ENCODE data around the gene PDGFC.
A peak's percentile ranks its signal among the peaks of the same experiment; 100 is the strongest.

DNA sequence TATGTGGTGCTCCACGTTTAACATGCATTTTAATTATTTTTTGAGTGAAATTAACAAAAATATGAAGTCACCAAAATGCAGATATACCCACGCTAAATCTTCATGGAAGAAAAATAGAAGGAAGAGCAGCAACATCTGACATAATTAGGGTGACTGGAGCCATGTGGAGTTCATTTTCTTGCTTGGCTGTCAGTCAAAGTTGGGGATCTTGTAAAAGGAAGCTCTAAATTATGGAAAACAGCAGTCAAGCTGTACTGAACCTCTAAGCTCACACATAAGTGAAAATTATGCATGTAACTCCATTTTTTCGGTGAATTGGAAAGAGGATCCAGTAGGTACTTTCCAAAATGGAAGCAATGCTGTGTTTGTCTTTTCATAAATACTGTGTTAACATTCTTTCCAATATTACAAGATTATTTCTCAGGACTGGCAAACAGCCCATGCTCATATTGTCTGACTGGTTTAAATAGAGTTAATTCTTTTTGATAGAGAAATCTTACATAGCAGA, 9.7 kb upstream of the PDGFC start:
- no peak for TF ChIP-seq FOXK2 (IDR thresholded peaks at IDR 0.05)
- TF ChIP-seq TARDBP (IDR thresholded peaks at IDR 0.05), result no peak
- no peak for TF ChIP-seq FOXM1 (IDR thresholded peaks at IDR 0.05; ENCODE audit: borderline replicate concordance)
- TF ChIP-seq, protein P1, sequence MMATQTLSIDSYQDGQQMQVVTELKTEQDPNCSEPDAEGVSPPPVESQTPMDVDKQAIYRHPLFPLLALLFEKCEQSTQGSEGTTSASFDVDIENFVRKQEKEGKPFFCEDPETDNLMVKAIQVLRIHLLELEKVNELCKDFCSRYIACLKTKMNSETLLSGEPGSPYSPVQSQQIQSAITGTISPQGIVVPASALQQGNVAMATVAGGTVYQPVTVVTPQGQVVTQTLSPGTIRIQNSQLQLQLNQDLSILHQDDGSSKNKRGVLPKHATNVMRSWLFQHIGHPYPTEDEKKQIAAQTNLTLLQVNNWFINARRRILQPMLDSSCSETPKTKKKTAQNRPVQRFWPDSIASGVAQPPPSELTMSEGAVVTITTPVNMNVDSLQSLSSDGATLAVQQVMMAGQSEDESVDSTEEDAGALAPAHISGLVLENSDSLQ (IDR thresholded peaks at IDR 0.05), result peak; percentile 73
- no peak for TF ChIP-seq NFRKB (IDR thresholded peaks at IDR 0.05)
- TF ChIP-seq SP1 (IDR thresholded peaks at IDR 0.05), result no peak
- TF ChIP-seq ZNF384 (IDR thresholded peaks at IDR 0.05), result no peak
- no peak for TF ChIP-seq SUZ12 (IDR thresholded peaks at IDR 0.05)
- no peak for TF ChIP-seq BHLHE40 (IDR thresholded peaks at IDR 0.05; ENCODE audit: borderline replicate concordance)
- TF ChIP-seq ARNT (IDR thresholded peaks at IDR 0.05), result no peak
- no peak for TF ChIP-seq L3MBTL2 (conservative IDR thresholded peaks at IDR 0.05)
- TF ChIP-seq ELF4 (IDR thresholded peaks at IDR 0.05), result no peak
- TF ChIP-seq LEF1 (IDR thresholded peaks at IDR 0.05; ENCODE audit: borderline replicate concordance), result no peak
- TF ChIP-seq FOXA1 (IDR thresholded peaks at IDR 0.05), result no peak

Data from HEK293T (cell line).